RWPE2 (cell line): ENCODE data around the gene ZFP62.

Source experiments
- ATAC-seq: fragments of 200-7000 bp; cut with Tn5 transposase; 3 replicates; pipeline ENCODE4 v1.9.1; 2021; ENCODE audit warnings: low read depth
- DNase-seq: peaks from one replicate; pipeline ENCODE4 v3.0.0-alpha.2; 2020; ENCODE audit warnings: low spot score
- H3K27ac ChIP-seq: fragments of 450-650 bp; 2 replicates; pipeline ENCODE4 v1.5.1; 2017; ENCODE audit warnings: mild to moderate bottlenecking; ENCODE audit not compliant: poor library complexity, severe bottlenecking
- H3K27me3 ChIP-seq: fragments of 250-450 bp; sonication (Bioruptor Pico); 2 replicates; pipeline ENCODE4 v1.5.1; 2021; ENCODE audit warnings: mild to moderate bottlenecking, moderate library complexity; ENCODE audit not compliant: insufficient read depth, poor library complexity, severe bottlenecking
- H3K36me3 ChIP-seq: fragments of 250-450 bp; sonication (Bioruptor Pico); 2 replicates; pipeline ENCODE4 v1.5.1; 2020; ENCODE audit warnings: low read depth, mild to moderate bottlenecking, moderate library complexity
- H3K4me1 ChIP-seq: fragments of 250-450 bp; sonication (Bioruptor Pico); 2 replicates; pipeline ENCODE4 v1.5.1; 2021; ENCODE audit warnings: mild to moderate bottlenecking, moderate library complexity; ENCODE audit not compliant: insufficient read depth, poor library complexity, severe bottlenecking
- H3K4me3 ChIP-seq: fragments of 250-450 bp; sonication (Bioruptor Pico); 2 replicates; pipeline ENCODE4 v1.5.1; 2021; ENCODE audit warnings: mild to moderate bottlenecking, moderate library complexity; ENCODE audit not compliant: severe bottlenecking
- H3K9me3 ChIP-seq: fragments of 250-450 bp; sonication (Bioruptor Pico); 2 replicates; pipeline ENCODE4 v1.5.1; 2021; ENCODE audit warnings: mild to moderate bottlenecking, moderate library complexity; ENCODE audit not compliant: severe bottlenecking
- TF ChIP-seq, protein P1 (sequence below): fragments of 450-650 bp; IDR thresholded peaks from one replicate; pipeline ENCODE4 v1.5.1; 2017; ENCODE audit warnings: mild to moderate bottlenecking, moderate library complexity; ENCODE audit not compliant: poor library complexity, severe bottlenecking

The ZFP62 gene

GRCh38 chr5:180803181-180804128 lies 57.6 kb downstream of the ZFP62 start:
- Histone ChIP-seq H3K4me1 (peaks cover 58% of the 10 kb centered on the region), H3K36me3 (peaks cover 36% of the 10 kb centered on the region), H3K27ac (peak overlapping the region; percentile 90), H3K4me3 (peak overlapping the region; percentile 98), H3K9me3 (no peaks in the 10 kb centered on the region), H3K27me3 (no peaks in the 10 kb centered on the region)
- ATAC-seq (peak; percentile 37), DNase-seq (peak; percentile 88)
- TF ChIP-seq, protein P1, sequence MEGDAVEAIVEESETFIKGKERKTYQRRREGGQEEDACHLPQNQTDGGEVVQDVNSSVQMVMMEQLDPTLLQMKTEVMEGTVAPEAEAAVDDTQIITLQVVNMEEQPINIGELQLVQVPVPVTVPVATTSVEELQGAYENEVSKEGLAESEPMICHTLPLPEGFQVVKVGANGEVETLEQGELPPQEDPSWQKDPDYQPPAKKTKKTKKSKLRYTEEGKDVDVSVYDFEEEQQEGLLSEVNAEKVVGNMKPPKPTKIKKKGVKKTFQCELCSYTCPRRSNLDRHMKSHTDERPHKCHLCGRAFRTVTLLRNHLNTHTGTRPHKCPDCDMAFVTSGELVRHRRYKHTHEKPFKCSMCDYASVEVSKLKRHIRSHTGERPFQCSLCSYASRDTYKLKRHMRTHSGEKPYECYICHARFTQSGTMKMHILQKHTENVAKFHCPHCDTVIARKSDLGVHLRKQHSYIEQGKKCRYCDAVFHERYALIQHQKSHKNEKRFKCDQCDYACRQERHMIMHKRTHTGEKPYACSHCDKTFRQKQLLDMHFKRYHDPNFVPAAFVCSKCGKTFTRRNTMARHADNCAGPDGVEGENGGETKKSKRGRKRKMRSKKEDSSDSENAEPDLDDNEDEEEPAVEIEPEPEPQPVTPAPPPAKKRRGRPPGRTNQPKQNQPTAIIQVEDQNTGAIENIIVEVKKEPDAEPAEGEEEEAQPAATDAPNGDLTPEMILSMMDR: no peak

DNA sequence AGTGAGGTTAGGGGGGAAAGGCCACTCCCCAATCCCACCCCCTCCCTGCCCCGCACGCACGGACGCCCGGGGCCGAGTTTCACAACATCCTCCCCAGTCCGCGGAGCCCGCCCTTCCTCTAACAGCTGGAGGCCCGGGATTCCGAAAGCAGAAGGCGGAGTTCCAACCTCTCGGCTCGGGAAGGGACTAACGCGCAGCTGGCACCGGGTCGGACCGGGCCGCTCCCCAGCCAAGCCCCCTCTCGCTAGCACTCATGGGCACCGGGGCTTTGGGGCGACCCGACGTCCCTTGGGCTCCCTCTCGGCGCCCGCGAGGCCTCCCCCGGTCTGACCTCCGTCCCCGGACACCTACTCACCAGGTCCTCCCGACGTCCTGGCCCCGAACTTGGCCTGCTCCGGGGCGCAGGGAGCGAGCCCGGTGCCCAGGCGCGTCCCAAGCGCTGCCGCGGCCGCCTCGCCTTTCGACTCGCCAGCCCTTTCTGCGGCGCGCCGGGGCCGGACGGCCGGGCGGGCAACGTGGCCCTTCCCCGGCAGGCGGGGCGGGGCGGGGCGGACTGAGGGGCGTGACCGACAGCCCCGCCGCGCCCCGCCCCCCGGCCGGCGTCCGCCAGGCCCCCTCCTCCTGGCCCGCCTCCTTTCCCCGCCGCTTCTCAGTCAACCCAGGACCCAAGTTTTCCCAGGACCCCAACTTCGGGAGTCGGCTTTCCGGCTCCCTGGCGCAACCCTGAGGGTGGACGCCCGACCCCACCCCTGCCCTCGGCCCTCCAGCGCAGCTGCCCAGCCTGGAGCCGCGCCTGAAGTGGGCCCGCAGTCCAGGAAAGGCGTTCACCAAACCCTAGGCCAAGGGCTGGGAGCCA lies 58.5 kb downstream of the ZFP62 start, which contains the start of gene MGAT1:
MGAT1 (minus strand) TSS at position 482 of the 856 bp plus-strand sequence. CDS start 9,835 bp downstream, outside the sequence.
- peaks cover 44% of the 10 kb centered on the region for H3K36me3 ChIP-seq
- peak within 1 kb of the TSS; percentile 98 for H3K4me3 ChIP-seq
- peak; percentile 95 for DNase-seq
- H3K4me1 ChIP-seq: peaks cover 64% of the 10 kb centered on the region
- H3K27ac ChIP-seq: peak within 1 kb of the TSS; percentile 90
- TF ChIP-seq, protein P1: no peak
- no peaks in the 10 kb centered on the region for H3K9me3 ChIP-seq
- no peaks in the 10 kb centered on the region for H3K27me3 ChIP-seq
- peak; percentile 43 for ATAC-seq

GRCh38 chr5:180801596-180802324 lies 59.3 kb downstream of the ZFP62 start:
- Histone ChIP-seq H3K36me3 (peaks cover 45% of the 10 kb centered on the region), H3K4me1 (peaks cover 59% of the 10 kb centered on the region), H3K9me3 (no peaks in the 10 kb centered on the region), H3K4me3 (peak overlapping the region; percentile 98), H3K27ac (peak overlapping the region; percentile 90), H3K27me3 (no peaks in the 10 kb centered on the region)
- peak; percentile 1; the same call in 2 of the 3 replicates for ATAC-seq
- TF ChIP-seq, protein P1: no peak
- DNase-seq: peak; percentile 19

DNA sequence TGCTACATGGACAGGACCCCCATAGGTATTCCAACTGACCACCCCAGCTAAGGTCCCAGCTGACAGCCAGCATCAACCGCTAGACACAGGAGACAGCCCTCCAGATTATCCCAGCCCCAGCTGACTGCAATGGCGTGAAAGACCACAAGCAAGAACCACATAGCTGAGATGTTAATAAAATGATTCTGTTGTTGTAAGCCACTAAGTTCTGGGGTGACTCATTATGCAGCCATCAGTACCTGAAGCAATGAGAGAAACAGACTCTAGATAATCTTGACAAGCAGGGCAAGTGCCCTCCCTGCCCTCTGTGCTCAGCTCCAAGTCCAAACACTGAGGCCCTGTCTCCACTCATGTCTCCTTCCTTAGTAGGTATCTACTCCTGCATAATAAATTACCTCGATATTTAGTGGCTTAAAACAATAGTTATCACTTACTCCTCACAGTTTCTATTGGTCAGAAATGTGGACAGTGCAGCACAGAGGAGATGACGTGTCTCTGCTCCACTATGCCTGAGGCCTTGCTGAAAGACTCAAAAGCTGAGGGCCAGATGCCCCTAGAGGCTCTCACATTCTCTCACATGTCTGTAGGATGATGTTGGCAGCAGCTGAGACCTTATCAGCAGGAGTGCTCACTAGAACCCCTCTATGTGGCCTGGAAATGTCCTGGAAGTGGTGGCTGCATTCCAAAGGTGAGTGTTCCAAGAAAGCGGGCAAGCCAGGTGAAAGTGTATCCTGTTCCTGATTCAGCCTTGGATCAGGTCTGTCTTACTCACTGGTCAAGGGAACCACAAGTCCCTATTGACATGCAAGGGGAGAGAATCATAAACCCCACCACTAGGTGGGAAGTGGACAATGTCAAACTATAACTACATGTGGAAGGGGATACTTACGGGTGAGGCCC lies 60.9 kb downstream of the ZFP62 start:
- H3K27me3 ChIP-seq: no peaks in the 10 kb centered on the region
- peak overlapping the region; percentile 90 for H3K27ac ChIP-seq
- ATAC-seq (peak; percentile 68), DNase-seq (peak; percentile 84)
- no peaks in the 10 kb centered on the region for H3K9me3 ChIP-seq
- no peak overlapping the region for H3K4me3 ChIP-seq
- TF ChIP-seq, protein P1: peak; percentile 43
- H3K36me3 ChIP-seq: peaks cover 59% of the 10 kb centered on the region
- H3K4me1 ChIP-seq: peaks cover 59% of the 10 kb centered on the region
